ENCODE results near the gene NEDD8. TPM values are rescaled to one million over a fixed set of nuclear protein-coding genes. Genes with fewer than 3 reads are reported as not detected.

NEDD8 gene
- total RNA-seq, 4 donors from 2014 or later: 106 to 156 (median 122) TPM

DNA sequence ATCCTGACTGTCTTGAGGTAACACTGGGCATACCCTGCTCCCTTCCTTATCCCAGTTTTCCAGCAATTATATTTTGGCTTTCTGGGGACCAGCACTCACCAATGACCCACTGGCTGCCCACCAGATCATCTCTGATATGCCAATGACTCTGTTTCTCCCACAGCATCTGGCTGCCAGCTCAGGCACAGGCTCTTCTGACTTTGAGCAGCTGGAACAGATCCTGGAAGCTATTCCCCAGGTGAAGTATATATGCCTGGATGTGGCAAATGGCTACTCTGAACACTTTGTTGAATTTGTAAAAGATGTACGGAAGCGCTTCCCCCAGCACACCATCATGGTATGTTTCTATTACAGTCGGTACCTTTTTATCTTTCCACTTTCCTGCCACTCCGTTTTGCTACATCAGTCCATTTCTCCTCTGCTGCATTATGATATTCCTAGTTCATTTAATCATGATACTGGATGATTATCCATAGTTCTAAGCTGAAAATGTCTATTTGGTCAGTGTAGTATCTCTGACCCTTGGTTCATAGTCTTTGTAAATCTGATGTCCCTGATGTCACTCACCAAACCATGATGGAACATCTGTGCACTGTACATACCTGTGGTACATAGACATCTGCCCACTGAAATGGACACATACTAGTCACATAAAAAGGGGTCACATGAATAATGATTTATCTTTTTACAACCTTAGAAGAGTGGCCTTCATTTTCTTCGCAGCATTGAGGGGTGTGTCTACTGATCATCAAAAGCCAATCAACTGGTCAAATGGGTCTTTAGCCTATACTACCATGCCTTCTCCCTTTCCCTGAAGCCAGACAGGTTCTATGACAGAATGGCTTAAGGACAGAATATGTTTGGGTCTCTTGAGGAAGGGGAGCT, 3.9 kb upstream of the NEDD8 start:
- TF ChIP-seq CTCF (IDR thresholded peaks at IDR 0.05; ENCODE audit: low read depth): no peak

- TF ChIP-seq CTCF (IDR thresholded peaks at IDR 0.05; ENCODE audit: low read depth): no peak
Measured at GRCh38 chr14:24234095-24235005, 2.2 kb upstream of the NEDD8 start.

DNA sequence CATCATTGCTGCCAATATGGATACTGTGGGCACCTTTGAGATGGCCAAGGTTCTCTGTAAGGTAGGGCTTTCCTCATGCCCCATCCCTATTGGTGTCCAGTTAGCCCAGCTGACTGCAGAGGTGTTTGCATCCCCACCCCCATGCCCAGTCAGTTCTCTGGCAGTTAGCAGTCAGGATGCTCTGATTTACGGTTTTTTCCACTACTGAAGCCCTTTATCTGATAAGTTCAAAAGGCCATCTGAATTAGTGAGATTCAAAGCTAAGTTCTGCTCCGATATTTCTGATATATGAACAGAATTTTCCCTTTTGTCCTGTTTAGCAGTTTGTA, 1.3 kb upstream of the NEDD8 start:
- no peak for TF ChIP-seq CTCF (IDR thresholded peaks at IDR 0.05; ENCODE audit: low read depth)

GRCh38 chr14:24232645-24233537, 724 bp upstream of the NEDD8 start, which contains the start of gene GMPR2:
TSS of gene GMPR2 (plus strand) at chr14:24232929. CDS start at chr14:24233254, 325 bp downstream.
- no peak for TF ChIP-seq CTCF (IDR thresholded peaks at IDR 0.05; ENCODE audit: low read depth)

GRCh38 chr14:24231263-24232120, 675 bp downstream of the NEDD8 start:
- TF ChIP-seq CTCF (IDR thresholded peaks at IDR 0.05; ENCODE audit: low read depth): no peak

- TF ChIP-seq CTCF (IDR thresholded peaks at IDR 0.05; ENCODE audit: low read depth): no peak
Measured at GRCh38 chr14:24228902-24229301, 3.3 kb downstream of the NEDD8 start.
